Measurements from ENCODE around the gene KCTD14. TPM values are rescaled to one million over a fixed set of nuclear protein-coding genes. Genes with fewer than 3 reads are reported as not detected.
A peak's percentile ranks its signal among the peaks of the same experiment; 100 is the strongest.

Gene KCTD14
- total RNA-seq, 1 donor from 2014 or later = 0.47 TPM

- H3K27ac Mint-ChIP-seq (ENCODE audit: unreplicated experiment) = no peak overlapping the region
- H3K4me3 Mint-ChIP-seq (ENCODE audit: unreplicated experiment) = no peak overlapping the region
- H3K27me3 Mint-ChIP-seq (ENCODE audit: low read depth) = no peaks in the 10 kb centered on the region
- H3K4me1 Mint-ChIP-seq (ENCODE audit: low read depth) = no peaks in the 10 kb centered on the region
- no peak for DNase-seq (ENCODE audit: low spot score)
- TF ChIP-seq CTCF (IDR thresholded peaks at IDR 0.05) = no peak
- peaks cover 22% of the 10 kb centered on the region for H3K36me3 Mint-ChIP-seq (ENCODE audit: low read depth)
- no peaks in the 10 kb centered on the region for H3K9me3 Mint-ChIP-seq (ENCODE audit: low read depth)
Observed at GRCh38 chr11:78067704-78068103, 44.6 kb upstream of the KCTD14 start.

GRCh38 chr11:78066471-78066870, 43.4 kb upstream of the KCTD14 start:
- Mint-ChIP-seq H3K36me3 (ENCODE audit: low read depth) (peaks cover 14% of the 10 kb centered on the region), H3K27ac (ENCODE audit: unreplicated experiment) (no peak overlapping the region), H3K4me1 (ENCODE audit: low read depth) (peaks cover 5% of the 10 kb centered on the region), H3K4me3 (ENCODE audit: unreplicated experiment) (no peak overlapping the region), H3K27me3 (ENCODE audit: low read depth) (no peaks in the 10 kb centered on the region), H3K9me3 (ENCODE audit: low read depth) (no peaks in the 10 kb centered on the region)
- no peak for DNase-seq (ENCODE audit: low spot score)
- TF ChIP-seq CTCF (IDR thresholded peaks at IDR 0.05) = no peak

- TF ChIP-seq CTCF (IDR thresholded peaks at IDR 0.05) = no peak
- Mint-ChIP-seq H3K36me3 (ENCODE audit: low read depth) (peaks cover 11% of the 10 kb centered on the region), H3K27ac (ENCODE audit: unreplicated experiment) (no peak overlapping the region), H3K27me3 (ENCODE audit: low read depth) (no peaks in the 10 kb centered on the region), H3K4me3 (ENCODE audit: unreplicated experiment) (no peak overlapping the region), H3K9me3 (ENCODE audit: low read depth) (no peaks in the 10 kb centered on the region), H3K4me1 (ENCODE audit: low read depth) (peaks cover 12% of the 10 kb centered on the region)
- DNase-seq (ENCODE audit: low spot score) = no peak
Observed at GRCh38 chr11:78065203-78065602, 42.1 kb upstream of the KCTD14 start.

- TF ChIP-seq CTCF (IDR thresholded peaks at IDR 0.05) = no peak
- Mint-ChIP-seq H3K9me3 (ENCODE audit: low read depth) (no peaks in the 10 kb centered on the region), H3K4me3 (ENCODE audit: unreplicated experiment) (no peak within 1 kb of the TSS), H3K27ac (ENCODE audit: unreplicated experiment) (peak within 1 kb of the TSS; percentile 14), H3K36me3 (ENCODE audit: low read depth) (peaks cover 7% of the 10 kb centered on the region), H3K27me3 (ENCODE audit: low read depth) (no peaks in the 10 kb centered on the region), H3K4me1 (ENCODE audit: low read depth) (peaks cover 12% of the 10 kb centered on the region)
- DNase-seq (ENCODE audit: low spot score) = no peak
Observed at GRCh38 chr11:78063440-78064181, 40.5 kb upstream of the KCTD14 start, which contains the start of gene THRSP. Gene THRSP (plus strand): TSS chr11:78063861. CDS start chr11:78063882, 21 bp downstream.

GRCh38 chr11:78062671-78063070, 39.6 kb upstream of the KCTD14 start:
- no peak overlapping the region for H3K4me3 Mint-ChIP-seq (ENCODE audit: unreplicated experiment)
- peaks cover 4% of the 10 kb centered on the region for H3K36me3 Mint-ChIP-seq (ENCODE audit: low read depth)
- TF ChIP-seq CTCF (IDR thresholded peaks at IDR 0.05) = no peak
- DNase-seq (ENCODE audit: low spot score) = no peak
- no peaks in the 10 kb centered on the region for H3K9me3 Mint-ChIP-seq (ENCODE audit: low read depth)
- no peak overlapping the region for H3K27ac Mint-ChIP-seq (ENCODE audit: unreplicated experiment)
- no peaks in the 10 kb centered on the region for H3K27me3 Mint-ChIP-seq (ENCODE audit: low read depth)
- H3K4me1 Mint-ChIP-seq (ENCODE audit: low read depth) = peaks cover 12% of the 10 kb centered on the region
